H7 (cell line): ENCODE data around the gene RAB36. TPM values are rescaled to one million over a fixed set of nuclear protein-coding genes. Genes with fewer than 3 reads are reported as not detected.

Experiments
- DNase-seq: peaks from one replicate; pipeline ENCODE4 v3.0.0; 2012
- H3K27me3 ChIP-seq: 2 replicates; pipeline ENCODE4 v1.6.0; 2011; ENCODE audit warnings: mild to moderate bottlenecking, low read length; ENCODE audit not compliant: control insufficient read depth, insufficient read depth
- H3K36me3 ChIP-seq: replicated peaks from 2 replicates; pipeline ENCODE4 v1.5.1; 2011; ENCODE audit warnings: low read length; ENCODE audit not compliant: control insufficient read depth, insufficient read depth
- H3K4me3 ChIP-seq: 2 replicates; pipeline ENCODE4 v1.5.1; 2011; ENCODE audit warnings: low read depth, mild to moderate bottlenecking, control low read depth, low read length, moderate library complexity; ENCODE audit not compliant: insufficient read depth
- total RNA-seq: library from RNA; depleted of rRNA; stranded (reverse); fragments of >200 nt; shearing (Covaris generic); gene quantifications from 2 replicates; pipeline ENCODE4 v1.2.3, GENCODE V29; 2014

The RAB36 gene
- total RNA-seq, 1 experiment from 2014 or later, result 1.7 TPM

- no peak overlapping the region for H3K4me3 ChIP-seq
- H3K27me3 ChIP-seq, result peaks cover 1% of the 10 kb centered on the region; the same call in 1 of the 2 replicates
- DNase-seq, result peak; percentile 28
- H3K36me3 ChIP-seq, result no peaks in the 10 kb centered on the region
Observed at GRCh38 chr22:23150762-23151161, 5.5 kb downstream of the RAB36 start.

GRCh38 chr22:23151827-23152226, 6.5 kb downstream of the RAB36 start:
- peak; percentile 39 for DNase-seq
- no peak overlapping the region for H3K4me3 ChIP-seq
- no peaks in the 10 kb centered on the region for H3K36me3 ChIP-seq
- H3K27me3 ChIP-seq, result no peaks in the 10 kb centered on the region; the same call in 1 of the 2 replicates

- Histone ChIP-seq H3K4me3 (no peak overlapping the region), H3K36me3 (no peaks in the 10 kb centered on the region), H3K27me3 (no peaks in the 10 kb centered on the region; the same call in 1 of the 2 replicates)
- peak; percentile 40 for DNase-seq
Observed at GRCh38 chr22:23152238-23153114, 7.2 kb downstream of the RAB36 start.

GRCh38 chr22:23153994-23154393, 8.7 kb downstream of the RAB36 start:
- Histone ChIP-seq H3K27me3 (no peaks in the 10 kb centered on the region), H3K36me3 (no peaks in the 10 kb centered on the region), H3K4me3 (no peak overlapping the region)
- peak; percentile 78 for DNase-seq

GRCh38 chr22:23154461-23154860, 9.2 kb downstream of the RAB36 start:
- no peak overlapping the region for H3K4me3 ChIP-seq
- DNase-seq, result peak; percentile 31
- no peaks in the 10 kb centered on the region for H3K36me3 ChIP-seq
- H3K27me3 ChIP-seq, result no peaks in the 10 kb centered on the region

- no peak for DNase-seq
- no peaks in the 10 kb centered on the region for H3K36me3 ChIP-seq
- H3K4me3 ChIP-seq, result no peak overlapping the region
- no peaks in the 10 kb centered on the region for H3K27me3 ChIP-seq
Observed at GRCh38 chr22:23155143-23155542, 9.9 kb downstream of the RAB36 start.

GRCh38 chr22:23155831-23156230, 10.6 kb downstream of the RAB36 start:
- H3K36me3 ChIP-seq, result no peaks in the 10 kb centered on the region
- DNase-seq, result peak; percentile 38
- H3K27me3 ChIP-seq, result no peaks in the 10 kb centered on the region
- no peak overlapping the region for H3K4me3 ChIP-seq

GRCh38 chr22:23156286-23156685, 11.0 kb downstream of the RAB36 start:
- no peak overlapping the region for H3K4me3 ChIP-seq
- DNase-seq, result peak; percentile 89
- no peaks in the 10 kb centered on the region for H3K27me3 ChIP-seq
- H3K36me3 ChIP-seq, result no peaks in the 10 kb centered on the region

- peak; percentile 57 for DNase-seq
- Histone ChIP-seq H3K36me3 (no peaks in the 10 kb centered on the region), H3K27me3 (no peaks in the 10 kb centered on the region), H3K4me3 (no peak overlapping the region)
Observed at GRCh38 chr22:23157560-23158515, 12.6 kb downstream of the RAB36 start.

GRCh38 chr22:23158516-23159290, 13.4 kb downstream of the RAB36 start:
- Histone ChIP-seq H3K27me3 (no peaks in the 10 kb centered on the region), H3K4me3 (no peak overlapping the region), H3K36me3 (no peaks in the 10 kb centered on the region)
- peak; percentile 55 for DNase-seq

- Histone ChIP-seq H3K36me3 (no peaks in the 10 kb centered on the region), H3K27me3 (no peaks in the 10 kb centered on the region)
- DNase-seq, result peak; percentile 42
Observed at GRCh38 chr22:23159291-23159630, 14.0 kb downstream of the RAB36 start.

GRCh38 chr22:23161029-23161428, 15.8 kb downstream of the RAB36 start:
- DNase-seq, result peak; percentile 27
- no peaks in the 10 kb centered on the region for H3K36me3 ChIP-seq
- no peaks in the 10 kb centered on the region for H3K27me3 ChIP-seq
- no peak overlapping the region for H3K4me3 ChIP-seq

More at GRCh38 chr22:23159291-23159630, 14.0 kb downstream of the RAB36 start:
- H3K4me3 ChIP-seq, result no peak overlapping the region

- Histone ChIP-seq H3K36me3 (no peaks in the 10 kb centered on the region), H3K4me3 (no peak overlapping the region), H3K27me3 (no peaks in the 10 kb centered on the region)
- peak; percentile 37 for DNase-seq
Observed at GRCh38 chr22:23161574-23161973, 16.3 kb downstream of the RAB36 start.

GRCh38 chr22:23163665-23164064, 18.4 kb downstream of the RAB36 start:
- no peaks in the 10 kb centered on the region for H3K36me3 ChIP-seq

More at GRCh38 chr22:23163665-23164064, 18.4 kb downstream of the RAB36 start:
- H3K27me3 ChIP-seq, result no peaks in the 10 kb centered on the region
- H3K4me3 ChIP-seq, result no peak overlapping the region
- peak; percentile 12 for DNase-seq
